ENCODE measurements around the gene A4GALT. TPM values are rescaled to one million over a fixed set of nuclear protein-coding genes. Genes with fewer than 3 reads are reported as not detected.
A peak's percentile ranks its signal among the peaks of the same experiment; 100 is the strongest.
"Not testable (repeated sequence)": the region's sequence is repeated elsewhere in the genome, so short reads cannot be mapped to it uniquely, and the experiment has no call there.

The A4GALT gene
- total RNA-seq, 1 donor, result 22.2 TPM

DNA sequence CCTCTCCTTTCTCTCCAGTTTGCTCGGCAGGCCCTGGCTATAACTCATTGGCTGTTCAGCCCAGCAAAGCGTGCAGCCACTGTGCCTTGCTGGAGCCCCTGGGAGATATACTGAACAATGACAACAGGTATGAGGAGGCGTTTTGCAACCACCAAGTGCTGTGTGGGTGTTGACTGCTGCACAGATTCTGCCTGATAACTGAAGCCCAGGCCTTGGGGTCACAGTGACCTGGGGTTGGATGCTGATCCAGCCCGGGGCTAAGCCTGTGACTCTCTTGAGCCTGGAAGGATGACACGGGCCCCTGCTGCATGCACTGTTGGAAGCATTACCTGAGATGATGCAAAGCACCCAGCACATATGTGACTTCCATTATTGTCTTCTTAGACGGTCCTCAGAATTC, 13.7 kb upstream of the A4GALT start:
- no peak for DNase-seq (ENCODE audit: low read depth)
- no peak overlapping the region for H3K4me3 ChIP-seq (ENCODE audit: low read depth, low read length)
- TF ChIP-seq, protein P1, sequence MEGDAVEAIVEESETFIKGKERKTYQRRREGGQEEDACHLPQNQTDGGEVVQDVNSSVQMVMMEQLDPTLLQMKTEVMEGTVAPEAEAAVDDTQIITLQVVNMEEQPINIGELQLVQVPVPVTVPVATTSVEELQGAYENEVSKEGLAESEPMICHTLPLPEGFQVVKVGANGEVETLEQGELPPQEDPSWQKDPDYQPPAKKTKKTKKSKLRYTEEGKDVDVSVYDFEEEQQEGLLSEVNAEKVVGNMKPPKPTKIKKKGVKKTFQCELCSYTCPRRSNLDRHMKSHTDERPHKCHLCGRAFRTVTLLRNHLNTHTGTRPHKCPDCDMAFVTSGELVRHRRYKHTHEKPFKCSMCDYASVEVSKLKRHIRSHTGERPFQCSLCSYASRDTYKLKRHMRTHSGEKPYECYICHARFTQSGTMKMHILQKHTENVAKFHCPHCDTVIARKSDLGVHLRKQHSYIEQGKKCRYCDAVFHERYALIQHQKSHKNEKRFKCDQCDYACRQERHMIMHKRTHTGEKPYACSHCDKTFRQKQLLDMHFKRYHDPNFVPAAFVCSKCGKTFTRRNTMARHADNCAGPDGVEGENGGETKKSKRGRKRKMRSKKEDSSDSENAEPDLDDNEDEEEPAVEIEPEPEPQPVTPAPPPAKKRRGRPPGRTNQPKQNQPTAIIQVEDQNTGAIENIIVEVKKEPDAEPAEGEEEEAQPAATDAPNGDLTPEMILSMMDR (IDR thresholded peaks at IDR 0.05; ENCODE audit: insufficient read depth, low read length), result no peak

DNA sequence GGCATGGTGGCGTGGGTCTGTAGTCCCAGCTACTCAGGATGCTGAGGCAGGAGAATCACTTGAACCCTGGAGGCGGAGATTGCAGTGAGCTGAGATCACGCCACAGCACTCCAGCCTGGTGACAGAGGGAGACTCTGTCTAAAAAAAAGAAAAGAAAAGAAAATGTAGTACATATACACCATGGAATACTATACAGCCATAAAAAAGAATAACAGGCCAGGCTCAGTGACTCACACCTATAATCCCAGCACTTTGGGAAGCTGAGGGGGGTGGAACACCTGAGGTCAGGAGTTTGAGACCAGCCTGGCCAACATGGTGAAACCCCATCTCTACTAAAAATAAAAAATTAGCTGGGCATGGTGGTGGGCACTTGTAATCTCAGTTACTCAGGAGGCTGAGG, 12.7 kb upstream of the A4GALT start:
- DNase-seq (ENCODE audit: low read depth), result not testable (repeated sequence)

DNA sequence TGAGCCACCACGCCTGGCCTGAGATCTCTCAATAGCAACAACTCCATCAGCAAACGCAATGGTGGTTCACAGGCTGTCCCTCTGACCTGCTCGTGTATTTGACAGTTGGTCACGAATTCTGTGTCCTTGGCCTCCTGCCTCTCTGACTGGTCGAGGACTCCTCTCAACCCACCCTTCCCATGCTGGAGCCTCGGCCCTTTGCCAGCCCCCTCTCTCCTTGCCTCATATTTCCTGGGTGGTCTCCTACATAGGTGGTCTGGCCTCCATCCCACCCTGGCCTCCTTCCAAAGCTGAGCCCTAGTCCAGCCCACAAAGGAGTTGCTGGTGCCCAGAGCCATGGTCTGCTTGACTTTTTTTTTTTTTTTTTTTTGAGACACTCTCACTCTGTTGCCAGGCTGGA, 11.4 kb upstream of the A4GALT start:
- TF ChIP-seq, protein P1 (IDR thresholded peaks at IDR 0.05; ENCODE audit: insufficient read depth, low read length), result no peak
- no peak overlapping the region for H3K4me3 ChIP-seq (ENCODE audit: low read depth, low read length)
- DNase-seq (ENCODE audit: low read depth), result no peak

More for the DNA sequence above, 12.7 kb upstream of the A4GALT start:
- H3K4me3 ChIP-seq (ENCODE audit: low read depth, low read length), result not testable (repeated sequence)

DNA sequence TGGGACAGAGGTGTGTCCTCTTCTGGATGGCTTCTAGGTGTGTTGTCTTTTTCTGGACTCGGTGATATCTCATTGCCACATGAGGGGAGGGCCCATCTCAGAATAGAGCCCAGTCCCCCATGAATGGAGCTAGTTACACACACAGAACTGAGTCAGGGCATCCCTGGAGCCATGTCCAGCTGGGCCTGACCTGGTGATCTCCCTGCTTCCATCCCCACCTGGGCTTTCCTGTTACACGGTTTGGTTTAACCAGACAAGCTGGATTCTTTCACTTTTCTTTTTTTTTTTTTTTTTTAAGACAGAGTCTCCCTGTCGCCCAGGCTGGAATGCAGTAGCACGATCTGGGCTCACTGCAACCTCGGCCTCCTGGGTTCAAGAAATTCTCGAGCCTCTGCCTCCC, 6.1 kb upstream of the A4GALT start:
- TF ChIP-seq, protein P1 (IDR thresholded peaks at IDR 0.05; ENCODE audit: insufficient read depth, low read length), result no peak
- no peak overlapping the region for H3K4me3 ChIP-seq (ENCODE audit: low read depth, low read length)
- DNase-seq (ENCODE audit: low read depth), result no peak

DNA sequence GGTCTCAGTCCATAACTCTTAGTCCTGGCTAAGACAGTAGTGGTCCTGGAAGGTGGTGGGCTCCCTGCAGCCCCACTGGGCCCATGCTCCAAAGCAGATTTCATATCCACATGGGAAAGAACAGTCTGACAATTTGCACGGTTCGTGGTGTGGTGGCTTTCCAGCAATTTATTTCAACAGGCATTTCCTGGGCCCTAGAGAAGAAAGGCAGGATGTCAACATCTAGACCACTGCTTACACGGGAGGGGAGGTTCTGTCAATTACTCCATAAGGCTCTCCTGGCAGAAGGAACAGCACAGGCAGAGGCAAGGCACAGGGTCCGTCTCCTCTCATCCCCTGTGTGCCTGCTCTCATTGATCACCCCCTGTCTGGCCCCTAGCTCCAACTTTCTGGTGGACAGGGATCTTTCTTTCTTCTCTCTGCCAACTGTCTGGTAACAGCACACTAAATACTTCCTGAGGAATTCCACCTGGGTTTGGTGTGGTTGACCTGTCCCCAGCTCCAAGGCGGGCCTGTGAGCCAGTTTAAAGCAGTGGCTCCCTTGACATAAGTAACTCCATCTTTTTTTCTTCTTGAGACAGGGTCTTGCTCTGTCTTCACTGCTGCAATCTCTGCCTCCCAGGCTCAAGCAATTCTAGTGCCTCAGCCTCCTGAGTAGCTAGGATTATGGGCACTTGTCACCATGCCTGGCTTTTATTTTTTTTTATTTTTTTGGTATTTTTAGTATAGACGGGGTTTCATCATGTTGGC, 5.1 kb upstream of the A4GALT start:
- H3K4me3 ChIP-seq (ENCODE audit: low read depth, low read length), result no peak overlapping the region
- peak; percentile 32 for DNase-seq (ENCODE audit: low read depth)
- TF ChIP-seq, protein P1 (IDR thresholded peaks at IDR 0.05; ENCODE audit: insufficient read depth, low read length), result no peak

DNA sequence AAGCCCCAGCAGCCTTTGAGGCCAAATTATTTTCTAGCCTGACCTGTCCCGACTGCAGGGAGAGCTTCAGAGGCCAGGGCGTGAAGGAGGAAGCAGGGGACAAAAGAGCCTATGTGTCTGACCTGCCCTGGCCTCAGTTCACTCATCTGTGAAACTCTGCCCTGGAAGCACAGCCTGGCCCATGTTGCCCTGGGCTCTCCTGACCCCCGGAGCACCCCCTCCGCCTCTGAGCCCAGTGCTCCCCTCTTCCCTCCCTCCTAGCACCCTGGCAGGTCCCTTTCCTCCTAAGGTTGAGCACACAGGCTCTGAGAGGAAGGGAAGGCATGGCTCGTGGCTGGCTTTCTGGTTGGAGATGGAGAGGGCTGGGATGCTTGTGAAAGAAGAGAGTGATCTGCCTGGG, 3.4 kb upstream of the A4GALT start:
- no peak for DNase-seq (ENCODE audit: low read depth)
- TF ChIP-seq, protein P1 (IDR thresholded peaks at IDR 0.05; ENCODE audit: insufficient read depth, low read length), result no peak
- no peak overlapping the region for H3K4me3 ChIP-seq (ENCODE audit: low read depth, low read length)

DNA sequence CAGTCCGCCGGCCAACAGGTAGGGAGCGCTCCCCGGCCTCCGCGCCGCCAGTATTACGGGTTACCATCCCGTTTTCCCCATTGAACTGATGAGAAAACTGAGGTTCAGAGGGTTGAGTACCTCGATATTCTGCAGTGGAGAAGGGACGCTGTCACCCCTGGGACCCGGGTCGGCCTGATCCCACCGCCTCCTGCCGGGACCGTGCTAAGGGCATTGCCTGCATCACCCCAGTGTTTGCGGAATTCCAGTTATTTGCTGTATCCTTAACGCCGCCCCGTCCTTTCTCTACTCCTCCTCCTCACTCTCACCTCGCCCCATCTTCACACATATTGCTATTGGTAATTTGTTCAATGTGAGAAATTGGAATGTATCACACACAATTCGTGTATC, 370 bp upstream of the A4GALT start:
- TF ChIP-seq, protein P1 (IDR thresholded peaks at IDR 0.05; ENCODE audit: insufficient read depth, low read length), result no peak
- peak; percentile 27 for DNase-seq (ENCODE audit: low read depth)
- H3K4me3 ChIP-seq (ENCODE audit: low read depth, low read length), result peak overlapping the region; percentile 75

Data from fibroblast of the aortic adventitia (primary cell).